Neutrophil (primary cell): Measurements from ENCODE around the gene PTPRC.

Source experiments
- H3K27ac ChIP-seq: fragments of 200-600 bp; sonication (generic); 2 replicates; pipeline ENCODE4 v1.5.1; 2016; ENCODE audit warnings: mild to moderate bottlenecking, moderate library complexity
- H3K27me3 ChIP-seq: fragments of 200-600 bp; sonication (generic); 2 replicates; pipeline ENCODE4 v1.6.0; 2016; ENCODE audit warnings: mild to moderate bottlenecking
- H3K36me3 ChIP-seq: fragments of 200-600 bp; sonication (generic); 2 replicates; pipeline ENCODE4 v1.5.1; 2017
- H3K4me1 ChIP-seq, 2 experiments: fragments of 200-600 bp in 1 of 2; sonication (generic) in 1 of 2; 1 replicate in 1 of 2; 2 replicates in 1 of 2; pipeline versions ENCODE4 v1.5.1 to v1.6.1; 2013 to 2016; ENCODE audit warnings: low read depth in 1 of 2, low read length in 1 of 2, mild to moderate bottlenecking in 1 of 2, moderate library complexity in 1 of 2; ENCODE audit not compliant: control insufficient read depth in 1 of 2, insufficient read depth in 1 of 2
- H3K4me3 ChIP-seq, 2 experiments: fragments of 200-600 bp in 1 of 2; sonication (generic) in 1 of 2; 1 replicate in 1 of 2; 2 replicates in 1 of 2; pipeline ENCODE4 v1.5.1; 2013 to 2016; ENCODE audit warnings: low read depth in 1 of 2, low read length in 1 of 2, mild to moderate bottlenecking in 1 of 2, moderate library complexity in 1 of 2
- H3K9me3 ChIP-seq: fragments of 200-600 bp; sonication (generic); 2 replicates; pipeline ENCODE4 v1.5.1; 2016
- TF ChIP-seq, protein P1 (sequence below): fragments of 200-600 bp; sonication (generic); IDR thresholded peaks from 2 replicates; pipeline ENCODE4 v1.5.1; 2016; ENCODE audit warnings: antibody characterized with exemption

PTPRC gene

DNA sequence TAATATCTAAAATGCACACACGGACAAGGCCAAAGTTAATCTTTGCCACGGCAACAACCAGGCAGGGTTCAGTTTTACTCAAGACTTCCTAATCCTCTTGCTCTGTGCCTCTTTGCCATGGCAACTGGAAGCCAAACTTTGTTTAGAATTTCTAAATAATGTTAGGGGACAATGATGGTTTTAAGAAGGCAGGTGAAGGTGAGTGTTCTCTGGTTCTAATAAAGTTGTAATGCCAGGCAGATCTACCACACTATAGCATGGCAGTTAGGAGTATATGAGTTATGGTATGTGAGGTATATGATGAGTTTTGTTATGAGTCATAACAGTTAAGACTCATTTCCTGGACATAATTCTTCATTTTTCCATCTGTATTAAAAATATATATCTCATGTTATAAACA lies 2.7 kb downstream of the PTPRC start:
- H3K4me3 ChIP-seq, result peak overlapping the region; percentile 73 to 78
- H3K4me1 ChIP-seq, result peaks cover 54 to 68% of the 10 kb centered on the region in 2 experiments
- H3K27ac ChIP-seq, result peak overlapping the region; percentile 97
- no peaks in the 10 kb centered on the region for H3K27me3 ChIP-seq
- TF ChIP-seq, protein P1, sequence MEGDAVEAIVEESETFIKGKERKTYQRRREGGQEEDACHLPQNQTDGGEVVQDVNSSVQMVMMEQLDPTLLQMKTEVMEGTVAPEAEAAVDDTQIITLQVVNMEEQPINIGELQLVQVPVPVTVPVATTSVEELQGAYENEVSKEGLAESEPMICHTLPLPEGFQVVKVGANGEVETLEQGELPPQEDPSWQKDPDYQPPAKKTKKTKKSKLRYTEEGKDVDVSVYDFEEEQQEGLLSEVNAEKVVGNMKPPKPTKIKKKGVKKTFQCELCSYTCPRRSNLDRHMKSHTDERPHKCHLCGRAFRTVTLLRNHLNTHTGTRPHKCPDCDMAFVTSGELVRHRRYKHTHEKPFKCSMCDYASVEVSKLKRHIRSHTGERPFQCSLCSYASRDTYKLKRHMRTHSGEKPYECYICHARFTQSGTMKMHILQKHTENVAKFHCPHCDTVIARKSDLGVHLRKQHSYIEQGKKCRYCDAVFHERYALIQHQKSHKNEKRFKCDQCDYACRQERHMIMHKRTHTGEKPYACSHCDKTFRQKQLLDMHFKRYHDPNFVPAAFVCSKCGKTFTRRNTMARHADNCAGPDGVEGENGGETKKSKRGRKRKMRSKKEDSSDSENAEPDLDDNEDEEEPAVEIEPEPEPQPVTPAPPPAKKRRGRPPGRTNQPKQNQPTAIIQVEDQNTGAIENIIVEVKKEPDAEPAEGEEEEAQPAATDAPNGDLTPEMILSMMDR, result no peak
- peaks cover 42% of the 10 kb centered on the region for H3K36me3 ChIP-seq
- no peaks in the 10 kb centered on the region for H3K9me3 ChIP-seq

DNA sequence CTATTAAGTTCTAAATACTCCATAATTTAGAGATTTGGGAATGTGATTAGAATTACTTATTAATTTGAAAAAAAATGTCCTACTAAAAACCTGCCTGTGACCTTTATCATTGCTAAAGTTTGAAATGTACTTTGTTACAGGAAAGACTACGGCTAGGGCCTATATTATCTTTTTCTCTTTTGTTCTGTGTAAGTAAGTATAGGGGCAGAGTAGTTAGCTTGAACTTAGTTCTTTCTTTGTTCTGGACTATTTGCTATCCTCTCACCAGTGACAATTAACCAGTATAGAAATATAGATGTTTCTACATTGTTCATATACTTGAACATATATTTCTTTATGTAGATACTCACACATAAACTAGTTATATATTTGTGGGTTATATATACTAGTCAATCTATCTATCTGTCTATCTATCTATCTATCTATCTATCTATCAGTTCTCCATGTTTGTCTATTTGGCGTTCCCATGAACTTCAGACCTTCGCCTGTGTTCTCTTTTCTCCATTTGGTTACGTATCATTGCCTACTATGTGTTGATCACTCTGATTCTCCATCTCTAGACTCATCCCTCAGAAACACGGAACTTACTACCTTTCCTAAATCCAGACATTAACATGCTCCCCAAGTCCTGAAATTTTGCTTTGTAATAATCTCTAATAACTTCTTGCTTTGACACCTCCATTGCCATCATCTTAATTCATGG lies 3.3 kb downstream of the PTPRC start:
- peak overlapping the region; percentile 97 for H3K27ac ChIP-seq
- peaks cover 48% of the 10 kb centered on the region for H3K36me3 ChIP-seq
- H3K9me3 ChIP-seq, result no peaks in the 10 kb centered on the region
- H3K4me3 ChIP-seq, result peak overlapping the region; percentile 73 to 78
- H3K4me1 ChIP-seq, result peaks cover 61 to 72% of the 10 kb centered on the region in 2 experiments
- H3K27me3 ChIP-seq, result no peaks in the 10 kb centered on the region
- TF ChIP-seq, protein P1, result no peak

DNA sequence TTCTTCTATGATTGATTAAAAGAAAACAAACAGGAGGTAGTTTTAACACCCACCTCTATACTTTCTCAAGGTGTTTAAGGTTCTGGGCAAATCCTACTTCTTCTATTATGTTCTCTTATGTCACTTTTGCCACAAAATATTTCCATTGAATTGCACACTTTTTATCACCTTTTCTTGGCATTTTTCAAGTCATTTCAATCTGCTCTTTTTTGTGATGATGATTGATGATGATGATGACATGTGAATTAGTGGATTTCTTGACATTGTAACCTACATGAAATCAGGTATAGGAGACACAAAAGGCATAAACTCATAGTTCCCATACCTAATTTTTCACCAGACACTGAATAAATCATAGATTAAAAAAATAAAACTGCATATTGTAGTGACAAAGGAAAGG lies 4.1 kb downstream of the PTPRC start:
- Histone ChIP-seq H3K9me3 (no peaks in the 10 kb centered on the region), H3K27me3 (no peaks in the 10 kb centered on the region), H3K36me3 (peaks cover 54% of the 10 kb centered on the region), H3K4me3 (peak overlapping the region; percentile 73 to 78), H3K27ac (peak overlapping the region; percentile 97), H3K4me1 (peaks cover 67 to 74% of the 10 kb centered on the region in 2 experiments)
- TF ChIP-seq, protein P1, result no peak

DNA sequence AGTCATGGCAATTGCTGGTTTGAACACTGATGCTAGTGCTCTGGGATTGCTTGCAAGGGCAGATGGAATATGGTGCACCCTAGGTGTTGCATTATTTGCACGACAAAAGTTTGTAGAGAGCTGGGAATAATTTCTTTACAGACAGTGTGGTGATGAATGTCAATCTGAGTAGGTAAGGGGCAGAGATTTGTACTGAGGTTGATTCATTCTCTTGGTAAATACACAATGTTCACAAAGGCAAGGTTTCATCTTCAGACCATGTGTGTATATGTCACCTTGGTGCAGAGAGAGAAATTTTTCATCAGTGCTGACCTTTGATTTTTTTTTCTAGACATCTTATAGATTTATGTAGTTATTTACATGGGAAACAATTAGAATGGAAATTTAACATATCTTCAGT lies 5.0 kb downstream of the PTPRC start:
- Histone ChIP-seq H3K9me3 (no peaks in the 10 kb centered on the region), H3K4me3 (peak overlapping the region; percentile 73 to 78), H3K36me3 (peaks cover 63% of the 10 kb centered on the region), H3K27me3 (no peaks in the 10 kb centered on the region), H3K27ac (peak overlapping the region; percentile 97), H3K4me1 (peaks cover 67 to 74% of the 10 kb centered on the region in 2 experiments)
- TF ChIP-seq, protein P1, result no peak

DNA sequence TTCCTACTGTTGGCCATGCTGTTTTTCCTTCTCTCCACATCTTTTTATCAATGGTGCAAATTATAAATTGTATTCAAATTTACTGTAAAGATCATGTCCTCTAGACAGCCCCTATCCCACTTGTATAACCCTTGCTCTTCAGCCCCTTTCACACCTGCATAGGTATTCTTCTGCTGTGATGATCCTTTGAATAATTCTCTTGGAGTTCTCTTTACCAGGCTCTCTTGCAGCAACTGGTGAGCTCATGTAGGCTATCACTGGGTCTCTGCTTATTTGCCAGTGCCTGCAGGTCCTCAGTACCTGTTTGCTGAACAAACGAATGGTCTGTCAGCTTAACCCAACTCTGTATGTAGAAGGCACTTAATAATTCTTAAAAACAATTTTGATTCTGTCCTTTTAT lies 8.2 kb downstream of the PTPRC start:
- peaks cover 72% of the 10 kb centered on the region for H3K36me3 ChIP-seq
- no peaks in the 10 kb centered on the region for H3K9me3 ChIP-seq
- no peaks in the 10 kb centered on the region for H3K27me3 ChIP-seq
- TF ChIP-seq, protein P1, result no peak
- H3K27ac ChIP-seq, result peak overlapping the region; percentile 97
- peak overlapping the region in 1 of 2 experiments; percentile 31 for H3K4me3 ChIP-seq
- peaks cover 98 to 99% of the 10 kb centered on the region in 2 experiments for H3K4me1 ChIP-seq
